Esophagus (tissue), 2 donors: ENCODE results near the gene SALL3. TPM values are rescaled to one million over a fixed set of nuclear protein-coding genes. Genes with fewer than 3 reads are reported as not detected.

ENCODE experiments used
- H3K27ac ChIP-seq, 2 donors: one replicate each; pipeline ENCODE4 v1.5.1; 2013; ENCODE audit warnings: low read depth in 2 of 2, mild to moderate bottlenecking in 2 of 2, inconsistent platforms in 1 of 2, low read length in 1 of 2, moderate library complexity in 1 of 2
- H3K27me3 ChIP-seq, 2 donors: one replicate each; pipeline ENCODE4 v1.6.1; 2013; ENCODE audit warnings: low read length in 2 of 2, control low read depth in 1 of 2, mild to moderate bottlenecking in 1 of 2; ENCODE audit not compliant: insufficient read depth in 2 of 2, control insufficient read depth in 1 of 2
- H3K36me3 ChIP-seq, 2 donors: one replicate each; pipeline ENCODE4 v1.6.1; 2013; ENCODE audit warnings: low read length in 1 of 2; ENCODE audit not compliant: control insufficient read depth in 2 of 2, insufficient read depth in 2 of 2
- H3K4me1 ChIP-seq, 2 donors: one replicate each; pipeline ENCODE4 v1.6.1; 2013; ENCODE audit warnings: low read length in 1 of 2; ENCODE audit not compliant: control insufficient read depth in 2 of 2, insufficient read depth in 2 of 2
- H3K4me3 ChIP-seq, 2 donors: one replicate each; pipeline ENCODE4 v1.5.1; 2013; ENCODE audit warnings: low read length in 2 of 2, mild to moderate bottlenecking in 2 of 2, low read depth in 1 of 2, moderate library complexity in 1 of 2
- H3K9me3 ChIP-seq, 2 donors: one replicate each; pipeline ENCODE4 v1.6.1; 2013; ENCODE audit warnings: mild to moderate bottlenecking in 2 of 2, low read depth in 1 of 2, low read length in 1 of 2, moderate library complexity in 1 of 2; ENCODE audit not compliant: control insufficient read depth in 2 of 2, insufficient read depth in 1 of 2
- WGBS, 2 donors: extraction: QIAGEN DNeasy Blood & Tissue Kit; methylation state at CpG; one replicate each; pipeline ENCODE4 v1.1.7; 2013; 5-methylcytosine and 5-hydroxymethylcytosine counted together
- polyA plus RNA-seq, 2 donors: library from polyadenylated mRNA; stranded (reverse); fragments of 200-250 nt; gene quantifications; one replicate each; pipeline ENCODE4 v1.2.3, GENCODE V29; 2013
- donor health status: healthy with polysubstance abuse.
- donor health status: Bipolar disorder and iron deficiency.

SALL3 gene
- polyA plus RNA-seq, 2 donors: not detected

DNA sequence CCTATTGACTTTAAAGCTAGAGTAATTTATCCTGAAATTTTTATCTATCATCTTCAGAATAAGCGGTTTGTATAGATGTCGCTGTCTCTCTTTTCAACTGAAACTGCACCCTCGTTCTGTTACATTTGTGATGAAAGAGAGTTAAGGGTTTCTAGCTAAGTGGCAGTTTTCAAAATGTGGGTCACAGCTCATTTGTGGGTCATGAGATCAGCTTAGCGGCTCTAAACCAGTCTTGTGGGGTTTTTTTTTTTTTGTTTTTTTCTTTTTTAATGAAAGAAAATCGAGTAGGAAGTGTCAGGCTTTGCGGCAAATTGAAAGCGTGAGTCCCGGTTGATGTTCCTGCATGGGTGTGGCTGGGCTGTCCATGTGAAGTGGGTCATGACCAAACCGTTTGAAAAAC lies 31.2 kb downstream of the SALL3 start:
- no peaks in the 10 kb centered on the region for H3K4me1 ChIP-seq
- no peaks in the 10 kb centered on the region for H3K27me3 ChIP-seq
- H3K4me3 ChIP-seq: no peak overlapping the region
- no peak overlapping the region for H3K27ac ChIP-seq
- 73 to 79% methylated on average over 9 of the region's 9 CpGs for whole genome bisulfite sequencing, 2 donors
- no peaks in the 10 kb centered on the region for H3K36me3 ChIP-seq
- H3K9me3 ChIP-seq: no peaks in the 10 kb centered on the region

GRCh38 chr18:79011300-79011870 lies 31.8 kb downstream of the SALL3 start:
- no peaks in the 10 kb centered on the region for H3K27me3 ChIP-seq
- no peaks in the 10 kb centered on the region for H3K9me3 ChIP-seq
- 82 to 83% methylated on average over 17 of the region's 17 CpGs for WGBS, 2 donors
- no peaks in the 10 kb centered on the region for H3K4me1 ChIP-seq
- H3K4me3 ChIP-seq: no peak overlapping the region
- H3K36me3 ChIP-seq: no peaks in the 10 kb centered on the region
- H3K27ac ChIP-seq: no peak overlapping the region

DNA sequence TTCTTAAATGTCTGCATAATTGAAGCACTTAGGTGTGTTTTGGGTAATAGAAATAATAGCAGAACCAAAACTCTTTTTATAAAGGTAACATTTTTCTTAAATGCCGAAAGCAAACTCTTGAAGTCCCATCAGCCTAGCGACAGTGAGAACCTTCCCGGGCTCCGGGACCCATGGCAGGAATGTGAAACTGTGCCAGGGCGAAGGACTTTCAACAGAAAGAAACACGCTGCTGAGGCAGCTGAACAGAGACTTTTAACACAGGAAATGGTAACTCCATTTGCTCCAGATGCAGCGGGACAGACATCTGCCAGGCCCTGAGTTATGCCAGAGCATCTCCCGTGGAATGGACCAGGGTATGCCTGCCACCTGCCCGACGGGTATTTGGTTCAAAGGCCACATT lies 34.3 kb downstream of the SALL3 start:
- no peaks in the 10 kb centered on the region for H3K9me3 ChIP-seq
- no peaks in the 10 kb centered on the region for H3K27me3 ChIP-seq
- no peak overlapping the region for H3K4me3 ChIP-seq
- no peaks in the 10 kb centered on the region for H3K4me1 ChIP-seq
- 59 to 65% methylated on average over 10 of the region's 10 CpGs for WGBS, 2 donors
- H3K36me3 ChIP-seq: no peaks in the 10 kb centered on the region
- no peak overlapping the region for H3K27ac ChIP-seq

DNA sequence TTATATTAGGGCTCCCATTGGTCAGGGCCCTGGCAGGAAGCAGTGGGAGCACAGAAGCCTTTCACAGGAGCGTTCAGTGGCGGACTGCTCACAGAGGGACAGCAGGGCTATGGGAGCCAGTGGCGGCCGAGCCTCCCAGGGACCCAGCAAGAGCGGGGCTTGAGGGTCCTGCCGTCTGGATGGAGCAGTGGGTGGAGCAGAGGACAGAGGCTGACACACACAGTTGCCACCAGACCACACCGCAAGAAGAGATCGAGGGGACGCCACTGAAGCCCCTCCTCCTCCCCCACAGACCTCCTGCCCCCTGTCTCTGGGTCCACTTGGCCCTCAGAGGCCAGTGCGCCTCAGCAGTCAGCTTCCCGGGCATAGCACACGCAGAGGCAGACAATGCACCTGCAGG lies 39.3 kb downstream of the SALL3 start:
- no peaks in the 10 kb centered on the region for H3K27me3 ChIP-seq
- WGBS, 2 donors: 81 to 85% methylated on average over 12 of the region's 12 CpGs
- no peak overlapping the region for H3K4me3 ChIP-seq
- H3K36me3 ChIP-seq: no peaks in the 10 kb centered on the region
- H3K27ac ChIP-seq: no peak overlapping the region
- H3K4me1 ChIP-seq: no peaks in the 10 kb centered on the region
- peaks cover 0 to 5% of the 10 kb centered on the region in 2 donors for H3K9me3 ChIP-seq

- Histone ChIP-seq H3K27me3 (no peaks in the 10 kb centered on the region), H3K36me3 (no peaks in the 10 kb centered on the region), H3K4me1 (no peaks in the 10 kb centered on the region), H3K4me3 (no peak overlapping the region), H3K9me3 (peaks cover 0 to 5% of the 10 kb centered on the region in 2 donors), H3K27ac (no peak overlapping the region)
- WGBS, 2 donors: 69 to 79% methylated on average over 7 of the region's 7 CpGs
Measured at GRCh38 chr18:79019881-79020280, 40.3 kb downstream of the SALL3 start.

GRCh38 chr18:79022603-79023002 lies 43.0 kb downstream of the SALL3 start:
- peaks cover 0 to 9% of the 10 kb centered on the region in 2 donors for H3K9me3 ChIP-seq
- H3K36me3 ChIP-seq: no peaks in the 10 kb centered on the region
- no peaks in the 10 kb centered on the region for H3K27me3 ChIP-seq
- H3K4me3 ChIP-seq: no peak overlapping the region
- H3K27ac ChIP-seq: no peak overlapping the region
- no peaks in the 10 kb centered on the region for H3K4me1 ChIP-seq
- WGBS, 2 donors: 94 to 95% methylated on average over 25 of the region's 25 CpGs

DNA sequence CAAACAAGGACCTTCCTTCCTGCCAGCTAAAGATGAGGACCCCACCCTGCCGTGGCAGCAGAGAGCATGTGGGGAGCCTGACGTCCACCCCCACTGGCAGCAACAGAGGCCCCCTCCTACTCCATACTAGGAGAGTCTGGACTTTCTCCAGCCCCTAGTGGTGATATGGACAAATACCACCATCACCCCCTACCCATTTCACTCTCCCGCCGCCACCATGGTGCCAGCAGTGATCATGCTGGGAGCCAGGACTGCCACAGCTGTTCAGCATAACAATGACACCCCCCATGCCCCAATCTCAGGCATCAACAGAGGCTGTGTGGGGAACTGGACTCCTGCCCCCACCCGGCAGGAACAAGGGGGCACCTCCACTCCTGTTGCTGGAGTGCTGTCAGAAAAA lies 46.9 kb downstream of the SALL3 start:
- Histone ChIP-seq H3K36me3 (no peaks in the 10 kb centered on the region), H3K9me3 (peaks cover 0 to 7% of the 10 kb centered on the region in 2 donors), H3K27me3 (no peaks in the 10 kb centered on the region), H3K27ac (no peak overlapping the region), H3K4me3 (no peak overlapping the region), H3K4me1 (no peaks in the 10 kb centered on the region)
- WGBS, 2 donors: 32 to 40% methylated on average over 5 of the region's 5 CpGs

GRCh38 chr18:79030680-79031079 lies 51.1 kb downstream of the SALL3 start:
- H3K36me3 ChIP-seq: no peaks in the 10 kb centered on the region
- H3K9me3 ChIP-seq: peaks cover 4% of the 10 kb centered on the region in 2 donors
- H3K27me3 ChIP-seq: no peaks in the 10 kb centered on the region
- 78 to 80% methylated on average over 9 of the region's 9 CpGs for WGBS, 2 donors
- no peak overlapping the region for H3K4me3 ChIP-seq
- no peak overlapping the region for H3K27ac ChIP-seq
- no peaks in the 10 kb centered on the region for H3K4me1 ChIP-seq

DNA sequence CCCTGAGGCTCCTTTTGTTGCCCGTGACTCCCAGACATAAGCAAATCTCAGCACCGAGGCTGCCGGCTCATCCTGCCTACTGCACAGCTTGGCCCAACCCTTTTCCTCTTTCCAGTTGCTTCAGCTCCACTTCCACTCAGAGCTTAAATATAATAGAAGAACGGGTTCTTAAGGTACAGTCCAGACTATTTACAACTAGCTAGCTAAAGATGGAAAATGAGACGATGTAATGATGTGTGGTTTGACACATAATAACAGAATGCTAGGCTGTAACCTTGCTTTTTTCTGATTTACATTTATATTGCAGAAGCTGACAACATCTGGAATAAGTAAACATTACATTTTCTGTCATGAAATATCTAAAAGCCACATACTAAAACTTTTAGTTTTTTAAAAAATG lies 62.7 kb downstream of the SALL3 start:
- peaks cover 0 to 3% of the 10 kb centered on the region in 2 donors for H3K27me3 ChIP-seq
- H3K9me3 ChIP-seq: no peaks in the 10 kb centered on the region
- 52 to 55% methylated on average over 5 of the region's 5 CpGs for WGBS, 2 donors
- no peaks in the 10 kb centered on the region for H3K36me3 ChIP-seq
- no peak overlapping the region for H3K4me3 ChIP-seq
- no peaks in the 10 kb centered on the region for H3K4me1 ChIP-seq
- no peak overlapping the region for H3K27ac ChIP-seq

- no peak overlapping the region for H3K4me3 ChIP-seq
- no peaks in the 10 kb centered on the region for H3K36me3 ChIP-seq
- H3K27ac ChIP-seq: no peak overlapping the region
- WGBS, 2 donors: 77 to 92% methylated on average over 2 to 5 of the region's 5 CpGs
- peaks cover 0 to 3% of the 10 kb centered on the region in 2 donors for H3K27me3 ChIP-seq
- H3K9me3 ChIP-seq: no peaks in the 10 kb centered on the region
- H3K4me1 ChIP-seq: no peaks in the 10 kb centered on the region
Measured at GRCh38 chr18:79043288-79043687, 63.7 kb downstream of the SALL3 start.
